HepG2 (cell line): ENCODE measurements around the gene GFPT2. TPM values are rescaled to one million over a fixed set of nuclear protein-coding genes. Genes with fewer than 3 reads are reported as not detected.

Experiments used
- ATAC-seq: fragments of 200-7000 bp; cut with Tn5 transposase; 3 replicates; pipeline ENCODE4 v1.9.1; 2020; ENCODE audit warnings: mild to moderate bottlenecking, moderate library complexity
- BruUV-seq: library from RNA; stranded (reverse); fragments of 400-500 nt; replicated peaks from 2 replicates; lab custom pipeline; 2021; lab: Mats Ljungman, UMichigan
- CTCF ChIA-PET: fragments of 300-600 bp; formaldehyde crosslinking; extraction: SDS; loops from one replicate; lab custom pipeline; 2021; ENCODE audit warnings: low total read pairs, inconsistent platforms, low intra/inter-chr PET ratio; lab: Yijun Ruan, JAX
- POLR2A ChIA-PET: fragments of 350-600 bp; sonication (Branson Sonifier 250); formaldehyde crosslinking; loops from one replicate; lab custom pipeline; 2020; ENCODE audit warnings: antibody characterized with exemption, inconsistent platforms; lab: Yijun Ruan, JAX
- DNase-seq: peaks from one replicate; pipeline ENCODE4 v3.0.0-alpha.2; 2015; ENCODE audit warnings: low spot score
- FAIRE-seq: peaks from 3 replicates; lab custom pipeline; 2011; peaks lifted over from hg19 to GRCh38; lab: Jason Lieb, UNC
- H2AFZ ChIP-seq: one replicate; pipeline ENCODE4 v1.6.1; 2011; ENCODE audit warnings: low read length, inconsistent platforms
- H3K27ac ChIP-seq: fragments of 300-600 bp; 3 replicates; pipeline ENCODE4 v1.8.0; 2011; ENCODE audit warnings: mixed run types, mild to moderate bottlenecking, mixed read lengths, low read length, inconsistent platforms; ENCODE audit not compliant: insufficient read depth; ENCODE audit errors: extremely low read length
- H3K27me3 ChIP-seq, 2 experiments: fragments of 200-600 bp in 1 of 2; 2 replicates in 1 of 2; 3 replicates in 1 of 2; pipeline versions ENCODE4 v1.6.0 to v1.8.0; 2011; ENCODE audit warnings: low read length in 2 of 2, mild to moderate bottlenecking in 2 of 2, moderate library complexity in 2 of 2, inconsistent platforms in 1 of 2; ENCODE audit not compliant: insufficient read depth in 2 of 2, control insufficient read depth in 1 of 2
- H3K36me3 ChIP-seq, 2 experiments: fragments of 200-600 bp in 1 of 2; replicated peaks in 1 of 2; 2 replicates in 1 of 2; 3 replicates in 1 of 2; pipeline versions ENCODE4 v1.5.1 to v1.8.0; 2011; ENCODE audit warnings: low read length in 2 of 2, inconsistent platforms in 1 of 2; ENCODE audit not compliant: insufficient read depth in 2 of 2, control insufficient read depth in 1 of 2
- H3K4me1 ChIP-seq: 2 replicates; pipeline ENCODE4 v1.5.1; 2012; ENCODE audit warnings: low read length, inconsistent platforms; ENCODE audit not compliant: insufficient read depth
- H3K4me2 ChIP-seq: 2 replicates; pipeline ENCODE4 v1.6.0; 2011; ENCODE audit warnings: low read depth, low read length, inconsistent platforms
- H3K4me3 ChIP-seq, 3 experiments: fragments of 200-600 bp in 1 of 3; sonication (generic), shearing (Covaris generic) in 1 of 3; replicated peaks in 1 of 3; 2 replicates each; pipeline ENCODE4 v1.5.1; 2011 to 2016; ENCODE audit warnings: low read length in 3 of 3, inconsistent platforms in 2 of 3, low read depth in 2 of 3, mild to moderate bottlenecking in 2 of 3, control low read depth in 1 of 3, mixed read lengths in 1 of 3; ENCODE audit not compliant: insufficient read depth in 1 of 3
- H3K79me2 ChIP-seq: one replicate; pipeline ENCODE4 v1.6.1; 2011; ENCODE audit warnings: low read length, inconsistent platforms; ENCODE audit not compliant: insufficient read depth
- H3K9ac ChIP-seq: 2 replicates; pipeline ENCODE4 v1.6.0; 2011; ENCODE audit warnings: mild to moderate bottlenecking, low read depth, low read length, inconsistent platforms; ENCODE audit not compliant: insufficient read depth
- H3K9me3 ChIP-seq: 2 replicates; pipeline ENCODE4 v1.5.1; 2012; ENCODE audit warnings: mild to moderate bottlenecking, low read length
- H4K20me1 ChIP-seq: 2 replicates; pipeline ENCODE4 v1.6.0; 2011; ENCODE audit warnings: inconsistent platforms, mild to moderate bottlenecking, low read length, moderate library complexity; ENCODE audit not compliant: insufficient read depth
- ATF1 ChIP-seq: IDR thresholded peaks from 2 replicates; pipeline ENCODE4 v1.6.1; 2016; ENCODE audit warnings: mild to moderate bottlenecking, control low read depth
- BHLHE40 ChIP-seq: IDR thresholded peaks from 2 replicates; pipeline ENCODE4 v1.6.1; 2011; ENCODE audit warnings: low read length, improper control_type of control experiment
- CREB1 ChIP-seq, 2 experiments: fragments of 450-650 bp in 1 of 2; IDR thresholded peaks; 2 replicates each; pipeline ENCODE4 v1.6.1; 2016 to 2017; ENCODE audit warnings: control low read depth in 1 of 2, mild to moderate bottlenecking in 1 of 2, missing compliant biosample characterization in 1 of 2, missing genetic modification characterization in 1 of 2
- HMG20A ChIP-seq: IDR thresholded peaks from 2 replicates; pipeline ENCODE4 v1.6.1; 2016; ENCODE audit warnings: borderline replicate concordance
- HOXD1 ChIP-seq: sonication (generic); formaldehyde crosslinking; IDR thresholded peaks from 2 replicates; pipeline ENCODE4 v1.5.0; 2020; ENCODE audit warnings: missing genetic modification reagents
- JARID2 ChIP-seq: sonication (generic); formaldehyde crosslinking; IDR thresholded peaks from 2 replicates; pipeline ENCODE4 v1.8.1; 2023; ENCODE audit warnings: missing genetic modification reagents, inconsistent platforms; ENCODE audit not compliant: insufficient replicate concordance
- KDM4B ChIP-seq: sonication (generic); formaldehyde crosslinking; IDR thresholded peaks from 2 replicates; pipeline ENCODE4 v1.4.0; 2020; ENCODE audit warnings: missing genetic modification reagents
- MLLT10 ChIP-seq: sonication (generic); formaldehyde crosslinking; IDR thresholded peaks from 2 replicates; pipeline ENCODE4 v1.4.0; 2020; ENCODE audit warnings: missing genetic modification reagents
- ONECUT2 ChIP-seq: sonication (generic); formaldehyde crosslinking; IDR thresholded peaks from 2 replicates; pipeline ENCODE4 v1.4.0; 2020; ENCODE audit warnings: missing genetic modification reagents
- PCBP2 ChIP-seq: fragments of 200-400 bp; formaldehyde crosslinking; optimal IDR thresholded peaks from 2 replicates; pipeline ENCODE3; 2018; ENCODE audit warnings: low read length, low read depth; ENCODE audit not compliant: poor library complexity, severe bottlenecking
- ZFP90 ChIP-seq: sonication (generic); formaldehyde crosslinking; IDR thresholded peaks from 2 replicates; pipeline ENCODE4 v1.8.0; 2022; ENCODE audit warnings: missing genetic modification reagents, mild to moderate bottlenecking, inconsistent platforms, borderline replicate concordance
- ZNF207 ChIP-seq: fragments of 450-650 bp; IDR thresholded peaks from 2 replicates; pipeline ENCODE4 v1.6.1; 2016; ENCODE audit warnings: antibody characterized with exemption, borderline replicate concordance
- ZNF234 ChIP-seq: sonication (generic); formaldehyde crosslinking; conservative IDR thresholded peaks from 2 replicates; pipeline ENCODE4 v1.5.1; 2020; ENCODE audit warnings: mild to moderate bottlenecking, missing genetic modification reagents
- ZNF34 ChIP-seq: sonication (generic); formaldehyde crosslinking; IDR thresholded peaks from 2 replicates; pipeline ENCODE4 v1.4.0; 2020; ENCODE audit warnings: mild to moderate bottlenecking, missing genetic modification reagents, borderline replicate concordance
- ZNF556 ChIP-seq: sonication (generic); formaldehyde crosslinking; IDR thresholded peaks from 2 replicates; pipeline ENCODE4 v1.4.0; 2020; ENCODE audit warnings: mild to moderate bottlenecking, missing genetic modification reagents, borderline replicate concordance
- WGBS: methylation state at CpG from one replicate; pipeline ENCODE4 v1.1.6; 2017; ENCODE audit warnings: low lambda C conversion rate; 5-methylcytosine and 5-hydroxymethylcytosine counted together
- in situ Hi-C: cut with HindIII; loops from 2 replicates; pipeline ENCODE4 v1.10.0; 2017; ENCODE audit warnings: low pct_unique_long_range_greater_than_20kb; ENCODE audit not compliant: extremely low pct_ligation_motif_present
- intact Hi-C: fragments of 100-400 bp; cut with micrococcal nuclease; formaldehyde crosslinking; loops from one replicate; pipeline ENCODE4 v1.10.0; 2022; ENCODE audit not compliant: unreplicated experiment
- polyA plus RNA-seq, 8 experiments: library from polyadenylated mRNA; depleted of rRNA in 3 of 8; stranded (reverse) in 7 of 8; unstranded in 1 of 8; fragments of >200 nt; fragmentation: Illumina TruSeq in 4 of 8; extraction: Trizol in 4 of 8; gene quantifications; 2 replicates each; pipeline versions ENCODE4 v1.2.1 to v1.2.3, GENCODE V29; 2011 to 2016; ENCODE audit warnings: low read depth in 4 of 8, missing spikeins in 1 of 8, mixed read lengths in 1 of 8; ENCODE audit not compliant: insufficient read depth in 1 of 8
- total RNA-seq, 5 experiments: library from RNA; depleted of rRNA; stranded (reverse); fragments of >200 nt; fragmentation: Illumina TruSeq; extraction: Trizol; gene quantifications; 2 replicates each; pipeline ENCODE4 v1.2.3, GENCODE V29; 2016; ENCODE audit warnings: low read depth in 1 of 5
- TF ChIP-seq, protein P1 (sequence below): sonication (generic); formaldehyde crosslinking; IDR thresholded peaks from 2 replicates; pipeline ENCODE4 v1.4.0; 2020; ENCODE audit warnings: missing genetic modification reagents
- TF ChIP-seq, protein P2 (sequence below): sonication (generic); formaldehyde crosslinking; IDR thresholded peaks from 2 replicates; pipeline ENCODE4 v1.4.0; 2020; ENCODE audit warnings: missing genetic modification reagents
- TF ChIP-seq, protein P3 (sequence below): sonication (generic); formaldehyde crosslinking; IDR thresholded peaks from 2 replicates; pipeline ENCODE4 v1.5.0; 2020; ENCODE audit warnings: mild to moderate bottlenecking, missing genetic modification reagents
- TF ChIP-seq, protein P4 (sequence below): sonication (generic); formaldehyde crosslinking; conservative IDR thresholded peaks from 2 replicates; pipeline ENCODE4 v1.8.0; 2022; ENCODE audit warnings: mild to moderate bottlenecking, moderate library complexity, missing genetic modification reagents

GFPT2 gene
- total and polyA plus RNA-seq, 2 of the 13 experiments (the other 11 are each of a cell fraction or from before 2014, with no cell fraction given) = 0.18 TPM

DNA sequence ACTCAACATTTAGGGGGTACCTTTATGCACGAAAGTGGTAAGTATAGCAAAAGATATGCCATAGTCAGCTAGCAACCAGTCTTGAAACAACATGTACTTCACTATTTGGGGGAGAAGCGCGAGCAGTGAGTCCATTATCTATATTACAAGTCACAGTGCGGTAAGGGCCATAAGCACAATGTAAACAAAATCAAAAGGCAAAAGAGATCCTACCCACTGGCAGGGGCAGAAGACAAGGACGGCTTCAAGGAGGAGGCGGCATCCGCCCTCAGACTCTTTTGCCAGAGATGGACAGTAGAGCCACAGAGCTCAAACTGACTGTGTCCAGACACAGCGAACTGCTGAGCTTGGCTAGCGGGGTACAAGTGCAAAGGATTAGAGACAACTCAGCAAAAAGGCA, 70.9 kb downstream of the GFPT2 start:
- ChIA-PET CTCF (no interaction called here), POLR2A (no interaction called here)
- intact Hi-C loops = no loop called here
- no peak for DNase-seq
- BruUV-seq = no TSS peak
- Histone ChIP-seq H3K79me2 (peaks cover 11% of the 10 kb centered on the region), H3K4me2 (no peak overlapping the region), H3K27ac (no peak overlapping the region), H2AFZ (no peak overlapping the region), H3K4me3 (no peak overlapping the region), H3K27me3 (no peaks in the 10 kb centered on the region), H3K36me3 (peaks cover 7 to 55% of the 10 kb centered on the region in 2 experiments), H3K4me1 (peaks cover 6% of the 10 kb centered on the region), H3K9me3 (no peaks in the 10 kb centered on the region), H4K20me1 (no peaks in the 10 kb centered on the region), H3K9ac (no peak overlapping the region)
- no peak for ATAC-seq
- no peak for FAIRE-seq
- in situ Hi-C loops = no loop called here
- 96% methylated on average over 9 of the region's 9 CpGs for WGBS
- TF ChIP-seq, protein P1, sequence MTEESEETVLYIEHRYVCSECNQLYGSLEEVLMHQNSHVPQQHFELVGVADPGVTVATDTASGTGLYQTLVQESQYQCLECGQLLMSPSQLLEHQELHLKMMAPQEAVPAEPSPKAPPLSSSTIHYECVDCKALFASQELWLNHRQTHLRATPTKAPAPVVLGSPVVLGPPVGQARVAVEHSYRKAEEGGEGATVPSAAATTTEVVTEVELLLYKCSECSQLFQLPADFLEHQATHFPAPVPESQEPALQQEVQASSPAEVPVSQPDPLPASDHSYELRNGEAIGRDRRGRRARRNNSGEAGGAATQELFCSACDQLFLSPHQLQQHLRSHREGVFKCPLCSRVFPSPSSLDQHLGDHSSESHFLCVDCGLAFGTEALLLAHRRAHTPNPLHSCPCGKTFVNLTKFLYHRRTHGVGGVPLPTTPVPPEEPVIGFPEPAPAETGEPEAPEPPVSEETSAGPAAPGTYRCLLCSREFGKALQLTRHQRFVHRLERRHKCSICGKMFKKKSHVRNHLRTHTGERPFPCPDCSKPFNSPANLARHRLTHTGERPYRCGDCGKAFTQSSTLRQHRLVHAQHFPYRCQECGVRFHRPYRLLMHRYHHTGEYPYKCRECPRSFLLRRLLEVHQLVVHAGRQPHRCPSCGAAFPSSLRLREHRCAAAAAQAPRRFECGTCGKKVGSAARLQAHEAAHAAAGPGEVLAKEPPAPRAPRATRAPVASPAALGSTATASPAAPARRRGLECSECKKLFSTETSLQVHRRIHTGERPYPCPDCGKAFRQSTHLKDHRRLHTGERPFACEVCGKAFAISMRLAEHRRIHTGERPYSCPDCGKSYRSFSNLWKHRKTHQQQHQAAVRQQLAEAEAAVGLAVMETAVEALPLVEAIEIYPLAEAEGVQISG (CRISPR knock-in tag) = no peak
- TF ChIP-seq, protein P2, sequence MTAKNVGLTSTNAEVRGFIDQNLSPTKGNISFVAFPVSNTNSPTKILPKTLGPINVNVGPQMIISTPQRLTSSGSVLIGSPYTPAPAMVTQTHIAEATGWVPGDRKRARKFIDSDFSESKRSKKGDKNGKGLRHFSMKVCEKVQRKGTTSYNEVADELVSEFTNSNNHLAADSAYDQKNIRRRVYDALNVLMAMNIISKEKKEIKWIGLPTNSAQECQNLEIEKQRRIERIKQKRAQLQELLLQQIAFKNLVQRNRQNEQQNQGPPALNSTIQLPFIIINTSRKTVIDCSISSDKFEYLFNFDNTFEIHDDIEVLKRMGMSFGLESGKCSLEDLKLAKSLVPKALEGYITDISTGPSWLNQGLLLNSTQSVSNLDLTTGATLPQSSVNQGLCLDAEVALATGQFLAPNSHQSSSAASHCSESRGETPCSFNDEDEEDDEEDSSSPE (CRISPR knock-in tag) = no peak
- TF ChIP-seq ZNF34 = no peak
- no peak for TF ChIP-seq ZFP90
- no peak for TF ChIP-seq HMG20A
- no peak for TF ChIP-seq ZNF556 (CRISPR knock-in tag)
- TF ChIP-seq ZNF234 (CRISPR knock-in tag) = no peak
- TF ChIP-seq BHLHE40 = no peak
- TF ChIP-seq KDM4B (CRISPR knock-in tag) = no peak
- no peak for TF ChIP-seq ONECUT2 (CRISPR knock-in tag)
- TF ChIP-seq MLLT10 = no peak
- TF ChIP-seq, protein P3, sequence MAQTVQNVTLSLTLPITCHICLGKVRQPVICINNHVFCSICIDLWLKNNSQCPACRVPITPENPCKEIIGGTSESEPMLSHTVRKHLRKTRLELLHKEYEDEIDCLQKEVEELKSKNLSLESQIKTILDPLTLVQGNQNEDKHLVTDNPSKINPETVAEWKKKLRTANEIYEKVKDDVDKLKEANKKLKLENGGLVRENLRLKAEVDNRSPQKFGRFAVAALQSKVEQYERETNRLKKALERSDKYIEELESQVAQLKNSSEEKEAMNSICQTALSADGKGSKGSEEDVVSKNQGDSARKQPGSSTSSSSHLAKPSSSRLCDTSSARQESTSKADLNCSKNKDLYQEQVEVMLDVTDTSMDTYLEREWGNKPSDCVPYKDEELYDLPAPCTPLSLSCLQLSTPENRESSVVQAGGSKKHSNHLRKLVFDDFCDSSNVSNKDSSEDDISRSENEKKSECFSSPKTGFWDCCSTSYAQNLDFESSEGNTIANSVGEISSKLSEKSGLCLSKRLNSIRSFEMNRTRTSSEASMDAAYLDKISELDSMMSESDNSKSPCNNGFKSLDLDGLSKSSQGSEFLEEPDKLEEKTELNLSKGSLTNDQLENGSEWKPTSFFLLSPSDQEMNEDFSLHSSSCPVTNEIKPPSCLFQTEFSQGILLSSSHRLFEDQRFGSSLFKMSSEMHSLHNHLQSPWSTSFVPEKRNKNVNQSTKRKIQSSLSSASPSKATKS (CRISPR knock-in tag) = no peak
- TF ChIP-seq CREB1 (IDR thresholded peaks at IDR 0.05) = no peak
- TF ChIP-seq CREB1 (CRISPR knock-in tag; IDR thresholded peaks at IDR 0.05) = no peak
- TF ChIP-seq HOXD1 (CRISPR knock-in tag) = no peak
- TF ChIP-seq JARID2 = no peak
- no peak for TF ChIP-seq ATF1 (CRISPR knock-in tag)
- TF ChIP-seq PCBP2 = no peak
- no peak for TF ChIP-seq ZNF207
- TF ChIP-seq, protein P4, sequence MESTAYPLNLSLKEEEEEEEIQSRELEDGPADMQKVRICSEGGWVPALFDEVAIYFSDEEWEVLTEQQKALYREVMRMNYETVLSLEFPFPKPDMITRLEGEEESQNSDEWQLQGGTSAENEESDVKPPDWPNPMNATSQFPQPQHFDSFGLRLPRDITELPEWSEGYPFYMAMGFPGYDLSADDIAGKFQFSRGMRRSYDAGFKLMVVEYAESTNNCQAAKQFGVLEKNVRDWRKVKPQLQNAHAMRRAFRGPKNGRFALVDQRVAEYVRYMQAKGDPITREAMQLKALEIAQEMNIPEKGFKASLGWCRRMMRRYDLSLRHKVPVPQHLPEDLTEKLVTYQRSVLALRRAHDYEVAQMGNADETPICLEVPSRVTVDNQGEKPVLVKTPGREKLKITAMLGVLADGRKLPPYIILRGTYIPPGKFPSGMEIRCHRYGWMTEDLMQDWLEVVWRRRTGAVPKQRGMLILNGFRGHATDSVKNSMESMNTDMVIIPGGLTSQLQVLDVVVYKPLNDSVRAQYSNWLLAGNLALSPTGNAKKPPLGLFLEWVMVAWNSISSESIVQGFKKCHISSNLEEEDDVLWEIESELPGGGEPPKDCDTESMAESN (CRISPR knock-in tag) = no peak
